Neural cell (in vitro differentiated cells): ENCODE measurements around the gene CDK8. TPM values are rescaled to one million over a fixed set of nuclear protein-coding genes. Genes with fewer than 3 reads are reported as not detected.

Experiments used
- H2AFZ ChIP-seq: fragments of 200-600, 300-800 bp; sonication (generic), shearing (Covaris generic); 2 replicates; pipeline ENCODE4 v1.6.0; 2014; ENCODE audit warnings: low read depth, mild to moderate bottlenecking, antibody characterized with exemption, low read length, moderate library complexity
- H3F3A ChIP-seq: fragments of 200-600 bp; shearing (Covaris generic); 2 replicates; pipeline ENCODE4 v1.6.1; 2016; ENCODE audit warnings: mild to moderate bottlenecking, moderate library complexity, mixed read lengths, antibody characterized with exemption, low read length; ENCODE audit not compliant: insufficient read depth, poor library complexity, severe bottlenecking
- H3K27ac ChIP-seq: fragments of 200-600, 300-800 bp; sonication (generic), shearing (Covaris generic); 2 replicates; pipeline ENCODE4 v1.5.1; 2014; ENCODE audit warnings: mild to moderate bottlenecking, low read length, moderate library complexity
- H3K27me3 ChIP-seq: fragments of 300-800, 200-600 bp; sonication (generic), shearing (Covaris generic); 2 replicates; pipeline ENCODE4 v1.6.0; 2014; ENCODE audit warnings: mild to moderate bottlenecking, low read depth, low read length, moderate library complexity; ENCODE audit not compliant: insufficient read depth
- H3K36me3 ChIP-seq: fragments of 300-800, 200-600 bp; sonication (generic), shearing (Covaris generic); 2 replicates; pipeline ENCODE4 v1.5.1; 2014; ENCODE audit warnings: mild to moderate bottlenecking, antibody characterized with exemption, low read length, moderate library complexity; ENCODE audit not compliant: insufficient read depth
- H3K4me2 ChIP-seq: fragments of 300-800, 200-600 bp; sonication (generic), shearing (Covaris generic); 2 replicates; pipeline ENCODE4 v1.6.0; 2014; ENCODE audit warnings: mild to moderate bottlenecking, low read length
- H3K4me3 ChIP-seq: fragments of 300-800, 200-600 bp; sonication (generic), shearing (Covaris generic); 2 replicates; pipeline ENCODE4 v1.5.1; 2014; ENCODE audit warnings: mild to moderate bottlenecking, low read length, moderate library complexity
- H3K79me2 ChIP-seq: fragments of 200-600 bp; shearing (Covaris generic); replicated peaks from 2 replicates; pipeline ENCODE4 v1.6.0; 2014; ENCODE audit warnings: mild to moderate bottlenecking, low read length, moderate library complexity; ENCODE audit not compliant: insufficient read depth
- H3K9ac ChIP-seq: fragments of 300-800, 200-600 bp; sonication (generic), shearing (Covaris generic); 2 replicates; pipeline ENCODE4 v1.6.1; 2016; ENCODE audit warnings: mild to moderate bottlenecking, low read length, mixed read lengths
- H3K9me2 ChIP-seq: fragments of 200-600 bp; shearing (Covaris generic); 2 replicates; pipeline ENCODE4 v1.6.1; 2016; ENCODE audit warnings: mild to moderate bottlenecking, low read length, mixed read lengths; ENCODE audit not compliant: insufficient read depth
- H3K9me3 ChIP-seq: fragments of 200-600, 300-800 bp; sonication (generic), shearing (Covaris generic); 2 replicates; pipeline ENCODE4 v1.6.1; 2016; ENCODE audit warnings: mild to moderate bottlenecking, mixed run types, low read length, moderate library complexity, mixed read lengths
- H4K20me1 ChIP-seq: fragments of 200-600 bp; shearing (Covaris generic); 2 replicates; pipeline ENCODE4 v1.6.1; 2016; ENCODE audit warnings: mild to moderate bottlenecking, mixed run types; ENCODE audit not compliant: insufficient read depth
- EP300 ChIP-seq: fragments of 450-650 bp; conservative IDR thresholded peaks from 2 replicates; pipeline ENCODE4 v1.6.1; 2014; ENCODE audit warnings: antibody characterized with exemption, mild to moderate bottlenecking, moderate library complexity; ENCODE audit not compliant: poor library complexity, severe bottlenecking
- EZH2 ChIP-seq: fragments of 200-600, 300-800 bp; shearing (Covaris generic), sonication (generic); IDR thresholded peaks from 2 replicates; pipeline ENCODE4 v1.6.1; 2014; ENCODE audit warnings: antibody characterized with exemption, low read length, borderline replicate concordance, mild to moderate bottlenecking; ENCODE audit not compliant: insufficient read depth, poor library complexity, severe bottlenecking
- MXI1 ChIP-seq: fragments of 450-650 bp; conservative IDR thresholded peaks from 2 replicates; pipeline ENCODE4 v1.6.1; 2014; ENCODE audit warnings: antibody characterized with exemption, mild to moderate bottlenecking; ENCODE audit not compliant: poor library complexity, severe bottlenecking
- RAD21 ChIP-seq: fragments of 450-650 bp; conservative IDR thresholded peaks from 2 replicates; pipeline ENCODE4 v1.6.1; 2014; ENCODE audit warnings: antibody characterized with exemption, mild to moderate bottlenecking, moderate library complexity
- REST ChIP-seq: IDR thresholded peaks from 2 replicates; pipeline ENCODE4 v1.6.1; 2012; ENCODE audit warnings: borderline replicate concordance
- SMC3 ChIP-seq: fragments of 450-650 bp; conservative IDR thresholded peaks from 2 replicates; pipeline ENCODE4 v1.6.1; 2014; ENCODE audit warnings: antibody characterized with exemption, mild to moderate bottlenecking, moderate library complexity; ENCODE audit not compliant: poor library complexity
- TAF1 ChIP-seq: IDR thresholded peaks from 2 replicates; pipeline ENCODE4 v1.6.1; 2012; ENCODE audit warnings: low read depth
- polyA plus RNA-seq: library from polyadenylated mRNA; depleted of rRNA; stranded (reverse); fragments of >200 nt; gene quantifications from 2 replicates; pipeline ENCODE4 v1.2.3, GENCODE V29; 2014
- TF ChIP-seq, protein P1 (sequence below): fragments of 450-650 bp; IDR thresholded peaks from 2 replicates; pipeline ENCODE4 v1.5.1; 2014; ENCODE audit warnings: antibody characterized with exemption, mild to moderate bottlenecking, moderate library complexity; ENCODE audit not compliant: poor library complexity, severe bottlenecking

Gene CDK8
- polyA plus RNA-seq, 1 donor from 2014 or later: 58.9 TPM

GRCh38 chr13:26422036-26422435 lies 168.1 kb downstream of the CDK8 start:
- Histone ChIP-seq H3K27me3 (no peaks in the 10 kb centered on the region), H3K4me3 (no peak overlapping the region), H3K4me2 (no peak overlapping the region), H3F3A (no peaks in the 10 kb centered on the region), H2AFZ (no peak overlapping the region), H3K9me2 (no peaks in the 10 kb centered on the region), H3K27ac (no peak overlapping the region), H3K36me3 (no peaks in the 10 kb centered on the region), H3K79me2 (no peaks in the 10 kb centered on the region), H3K9me3 (no peaks in the 10 kb centered on the region), H4K20me1 (no peaks in the 10 kb centered on the region), H3K9ac (no peak overlapping the region)
- TF ChIP-seq TAF1 (no peak), REST (no peak), EP300 (no peak), EZH2 (no peak), SMC3 (no peak), MXI1 (no peak)
- TF ChIP-seq, protein P1, sequence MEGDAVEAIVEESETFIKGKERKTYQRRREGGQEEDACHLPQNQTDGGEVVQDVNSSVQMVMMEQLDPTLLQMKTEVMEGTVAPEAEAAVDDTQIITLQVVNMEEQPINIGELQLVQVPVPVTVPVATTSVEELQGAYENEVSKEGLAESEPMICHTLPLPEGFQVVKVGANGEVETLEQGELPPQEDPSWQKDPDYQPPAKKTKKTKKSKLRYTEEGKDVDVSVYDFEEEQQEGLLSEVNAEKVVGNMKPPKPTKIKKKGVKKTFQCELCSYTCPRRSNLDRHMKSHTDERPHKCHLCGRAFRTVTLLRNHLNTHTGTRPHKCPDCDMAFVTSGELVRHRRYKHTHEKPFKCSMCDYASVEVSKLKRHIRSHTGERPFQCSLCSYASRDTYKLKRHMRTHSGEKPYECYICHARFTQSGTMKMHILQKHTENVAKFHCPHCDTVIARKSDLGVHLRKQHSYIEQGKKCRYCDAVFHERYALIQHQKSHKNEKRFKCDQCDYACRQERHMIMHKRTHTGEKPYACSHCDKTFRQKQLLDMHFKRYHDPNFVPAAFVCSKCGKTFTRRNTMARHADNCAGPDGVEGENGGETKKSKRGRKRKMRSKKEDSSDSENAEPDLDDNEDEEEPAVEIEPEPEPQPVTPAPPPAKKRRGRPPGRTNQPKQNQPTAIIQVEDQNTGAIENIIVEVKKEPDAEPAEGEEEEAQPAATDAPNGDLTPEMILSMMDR: no peak

GRCh38 chr13:26423629-26424028 lies 169.7 kb downstream of the CDK8 start:
- Histone ChIP-seq H3F3A (no peaks in the 10 kb centered on the region), H4K20me1 (no peaks in the 10 kb centered on the region), H3K9me2 (no peaks in the 10 kb centered on the region), H3K36me3 (no peaks in the 10 kb centered on the region), H3K79me2 (no peaks in the 10 kb centered on the region), H3K9ac (no peak overlapping the region), H3K4me3 (no peak overlapping the region), H2AFZ (no peak overlapping the region), H3K4me2 (no peak overlapping the region), H3K9me3 (no peaks in the 10 kb centered on the region), H3K27ac (no peak overlapping the region), H3K27me3 (no peaks in the 10 kb centered on the region)
- TF ChIP-seq, protein P1: no peak
- no peak for TF ChIP-seq REST
- TF ChIP-seq MXI1: no peak
- no peak for TF ChIP-seq RAD21
